ENCODE results near the gene TMEM108.
"Not testable (repeated sequence)": the region's sequence is repeated elsewhere in the genome, so short reads cannot be mapped to it uniquely, and the experiment has no call there.

The TMEM108 gene

GRCh38 chr3:133038089-133038730 is at the start of gene TMEM108:
Gene TMEM108 (plus strand): TSS chr3:133038391.
- no peak for DNase-seq

GRCh38 chr3:132995971-132996370 is 42.2 kb upstream of the TMEM108 start:
- no peak for DNase-seq

GRCh38 chr3:132997404-132998185 is 40.6 kb upstream of the TMEM108 start:
- DNase-seq = no peak

- not testable (repeated sequence) for DNase-seq
Observed at GRCh38 chr3:133005032-133005431, 33.2 kb upstream of the TMEM108 start.

GRCh38 chr3:133007601-133008000 is 30.6 kb upstream of the TMEM108 start:
- DNase-seq = no peak

GRCh38 chr3:133014325-133014724 is 23.9 kb upstream of the TMEM108 start:
- no peak for DNase-seq

GRCh38 chr3:133015573-133015972 is 22.6 kb upstream of the TMEM108 start:
- not testable (repeated sequence) for DNase-seq

GRCh38 chr3:133016838-133017309 is 21.3 kb upstream of the TMEM108 start:
- no peak for DNase-seq

- DNase-seq = no peak
Observed at GRCh38 chr3:133018921-133019320, 19.3 kb upstream of the TMEM108 start.

- DNase-seq = no peak
Observed at GRCh38 chr3:133021206-133021605, 17.0 kb upstream of the TMEM108 start.

- DNase-seq = no peak
Observed at GRCh38 chr3:133023362-133023761, 14.8 kb upstream of the TMEM108 start.

- no peak for DNase-seq
Observed at GRCh38 chr3:133025546-133025945, 12.6 kb upstream of the TMEM108 start.

- DNase-seq = no peak
Observed at GRCh38 chr3:133032301-133032700, 5.9 kb upstream of the TMEM108 start.

- DNase-seq = no peak
Observed at GRCh38 chr3:133037436-133037835, 755 bp upstream of the TMEM108 start.

- DNase-seq = no peak
Observed at GRCh38 chr3:133038731-133039375, 662 bp downstream of the TMEM108 start.

GRCh38 chr3:133040696-133041523 is 2.7 kb downstream of the TMEM108 start:
- peak; percentile 69 to 70 for DNase-seq

- no peak for DNase-seq
Observed at GRCh38 chr3:133041524-133041829, 3.3 kb downstream of the TMEM108 start.

- no peak for DNase-seq
Observed at GRCh38 chr3:133042778-133043177, 4.6 kb downstream of the TMEM108 start.

- no peak for DNase-seq
Observed at GRCh38 chr3:133047980-133048379, 9.8 kb downstream of the TMEM108 start.

- DNase-seq = no peak
Observed at GRCh38 chr3:133049491-133049890, 11.3 kb downstream of the TMEM108 start.

- no peak for DNase-seq
Observed at GRCh38 chr3:133050891-133051290, 12.7 kb downstream of the TMEM108 start.

- DNase-seq = no peak
Observed at GRCh38 chr3:133053532-133053931, 15.3 kb downstream of the TMEM108 start.

- no peak for DNase-seq
Observed at GRCh38 chr3:133054586-133054985, 16.4 kb downstream of the TMEM108 start.
